ENCODE measurements around the gene ANXA10.
A peak's percentile ranks its signal among the peaks of the same experiment; 100 is the strongest.
"Not testable (repeated sequence)": the region's sequence is repeated elsewhere in the genome, so short reads cannot be mapped to it uniquely, and the experiment has no call there.

ANXA10 gene

GRCh38 chr4:168092176-168092712, at the start of gene ANXA10:
TSS of gene ANXA10 (plus strand) at chr4:168092537. CDS start at chr4:168092701, 164 bp downstream.
- no peak for DNase-seq

DNA sequence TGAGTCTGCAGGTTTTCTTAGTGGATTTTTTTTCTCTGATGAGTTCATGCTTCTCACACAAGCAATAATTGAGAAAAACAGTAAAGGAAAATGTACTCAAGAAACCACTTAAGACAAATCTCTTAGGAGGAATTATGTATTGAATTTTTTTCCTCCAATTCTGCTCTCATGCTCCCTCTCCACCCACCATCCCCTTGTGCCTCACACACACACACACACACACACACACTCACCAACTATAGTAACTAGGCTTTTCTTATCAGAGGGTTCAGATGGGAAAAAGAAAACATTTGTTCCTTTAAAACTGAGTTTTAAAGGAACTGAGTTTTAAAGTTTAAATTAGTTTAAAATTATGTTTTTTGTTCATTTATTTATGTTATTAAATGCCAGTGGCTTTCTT, 47.0 kb upstream of the ANXA10 start:
- DNase-seq = no peak

GRCh38 chr4:168050002-168050401, 42.3 kb upstream of the ANXA10 start:
- no peak for DNase-seq

GRCh38 chr4:168051526-168051925, 40.8 kb upstream of the ANXA10 start:
- DNase-seq = no peak

DNA sequence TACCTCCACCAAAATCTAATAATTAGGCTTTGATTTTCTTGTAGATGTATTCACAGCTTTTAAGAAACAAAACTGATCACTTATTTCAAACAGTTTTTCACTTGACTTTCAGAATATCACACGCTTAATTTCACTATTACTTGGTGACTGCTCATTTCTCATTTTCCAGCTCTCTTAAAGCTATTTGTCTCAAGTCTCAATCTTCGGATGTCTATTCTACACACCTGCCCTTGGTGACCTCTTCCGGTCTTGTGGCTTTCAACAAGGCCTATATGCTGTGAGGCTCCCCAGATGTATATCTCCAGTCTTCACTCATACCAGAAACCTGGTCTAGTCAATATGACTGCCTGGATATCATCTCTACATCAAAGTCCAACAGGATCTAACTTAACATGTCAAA, 34.9 kb upstream of the ANXA10 start:
- DNase-seq = no peak

DNA sequence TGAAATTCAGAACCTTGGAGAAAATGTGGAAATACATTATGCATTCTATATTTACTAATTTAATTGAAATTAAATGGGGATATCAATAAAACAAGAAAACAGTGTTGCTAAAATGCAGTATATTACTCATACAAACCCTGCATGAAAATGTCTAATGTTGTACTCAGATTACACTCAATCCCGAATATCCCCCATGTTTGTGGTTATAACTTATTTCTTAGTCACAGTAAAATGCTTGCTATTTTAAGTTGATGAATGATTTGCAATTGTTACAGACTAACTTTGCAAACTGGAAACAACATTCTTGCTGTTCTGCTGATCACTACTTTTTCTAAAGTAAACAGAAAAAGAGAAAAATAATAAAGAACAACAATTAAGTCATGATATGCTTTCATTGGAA, 33.1 kb upstream of the ANXA10 start:
- no peak for DNase-seq

DNA sequence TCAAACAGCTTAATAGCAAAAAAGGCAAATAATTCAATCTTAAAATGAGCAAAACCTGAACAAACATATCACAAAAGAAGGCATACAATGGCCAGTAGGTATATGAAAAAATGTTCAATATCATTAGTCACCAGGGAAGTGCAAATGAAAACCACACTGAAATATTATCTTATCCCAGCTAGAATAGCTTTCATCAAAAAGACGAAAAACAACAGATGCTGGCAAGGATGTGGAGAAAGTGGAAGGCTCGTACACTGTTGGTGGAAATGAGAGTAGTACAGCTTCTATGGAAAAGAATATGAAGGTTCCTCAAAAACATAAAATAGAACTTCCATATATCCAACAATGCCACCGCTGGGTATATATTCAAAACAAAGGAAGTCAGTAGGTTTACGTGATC, 29.3 kb upstream of the ANXA10 start:
- no peak for DNase-seq

- DNase-seq = no peak
Observed at GRCh38 chr4:168070903-168071302, 21.4 kb upstream of the ANXA10 start.

DNA sequence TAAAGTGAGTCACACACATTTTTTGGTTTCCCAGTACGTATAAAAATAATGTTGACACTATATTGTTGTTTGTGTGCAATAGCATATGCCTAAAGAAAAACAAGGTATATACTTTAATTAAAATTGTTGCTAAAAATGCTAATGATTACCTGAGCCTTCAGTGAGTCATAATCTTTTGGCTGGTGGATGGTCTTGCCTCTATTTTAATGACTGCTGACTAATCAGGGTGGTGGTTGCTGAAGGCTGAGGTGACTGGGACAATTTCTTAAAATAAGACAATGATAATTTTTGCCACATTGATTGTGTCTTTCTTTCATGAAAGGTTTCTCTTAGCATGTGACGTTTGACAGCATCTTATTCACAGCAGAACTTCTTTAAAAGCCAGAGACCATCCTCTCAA, 21.0 kb upstream of the ANXA10 start:
- no peak for DNase-seq

DNA sequence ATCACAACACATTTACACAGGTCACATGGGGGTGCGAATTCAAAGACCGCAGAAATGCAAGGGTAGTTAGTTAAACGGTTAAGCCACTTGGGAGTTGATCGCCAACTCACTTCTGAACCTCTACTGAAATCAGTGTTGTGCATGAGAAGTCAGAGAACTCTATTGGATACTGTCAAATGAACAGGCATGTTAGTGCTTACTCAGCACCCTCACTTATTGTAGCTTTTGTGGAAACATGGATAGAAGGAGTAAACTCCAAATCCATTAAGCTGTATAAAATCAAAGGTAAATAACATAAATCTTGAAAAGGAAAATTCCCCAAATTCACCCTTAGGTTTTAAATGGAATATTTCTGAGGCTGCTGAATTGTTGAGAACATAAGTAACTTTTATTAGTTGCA, 17.5 kb upstream of the ANXA10 start:
- peak; percentile 19 for DNase-seq

DNA sequence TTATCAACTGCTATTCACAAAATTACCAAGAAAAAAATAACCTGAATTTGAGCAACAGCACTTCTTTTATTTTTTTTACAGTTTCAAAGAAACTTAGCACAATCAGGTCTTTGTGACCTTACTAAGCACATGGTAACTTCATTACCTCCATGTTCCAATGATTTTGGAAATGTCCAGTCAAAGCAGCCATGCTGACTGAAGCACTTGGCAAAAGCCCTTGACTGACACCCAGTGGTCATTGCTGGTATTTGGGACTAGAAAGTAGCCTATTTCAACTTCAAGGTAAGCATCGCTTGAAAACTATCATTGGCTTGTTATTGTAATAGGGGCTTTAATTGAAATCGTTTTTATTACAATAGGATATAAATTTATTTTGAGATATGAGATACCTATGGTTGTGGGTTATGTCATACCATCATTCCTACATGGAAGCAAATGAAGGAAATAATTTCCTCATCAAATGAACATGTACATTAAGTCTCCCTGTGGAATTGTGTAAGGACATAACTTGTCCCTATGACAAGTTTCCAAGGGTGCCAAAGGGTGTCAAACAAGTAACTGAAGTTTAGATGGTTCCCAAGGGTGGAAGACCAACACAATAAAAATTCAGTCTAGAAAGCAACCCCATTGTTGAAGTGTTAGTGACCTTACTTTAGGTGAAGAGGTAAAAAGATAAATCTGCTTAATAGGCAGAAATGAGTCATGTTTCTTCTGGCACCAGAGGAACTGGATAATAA, 15.2 kb upstream of the ANXA10 start:
- peak; percentile 59 for DNase-seq

- no peak for DNase-seq
Observed at GRCh38 chr4:168077726-168078239, 14.6 kb upstream of the ANXA10 start.

DNA sequence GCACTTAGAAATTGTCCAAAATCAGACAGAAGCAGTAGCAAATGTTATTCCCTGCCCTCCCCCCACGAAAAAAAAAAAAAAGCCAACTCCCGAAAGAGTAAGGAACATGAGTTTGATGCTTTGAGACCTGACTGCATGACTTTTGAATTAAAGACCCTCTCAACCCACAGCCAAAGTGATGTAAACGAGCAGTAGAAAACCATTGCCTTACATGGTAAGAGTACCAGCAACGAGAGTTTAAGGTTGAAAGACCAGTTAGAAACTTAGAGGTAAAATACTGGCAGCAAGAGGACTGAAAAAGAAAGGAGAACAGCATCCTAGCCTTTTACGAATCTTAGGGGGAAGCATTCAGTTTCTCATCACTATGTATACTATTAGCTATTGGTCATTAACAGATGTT, 10.0 kb upstream of the ANXA10 start:
- no peak for DNase-seq

DNA sequence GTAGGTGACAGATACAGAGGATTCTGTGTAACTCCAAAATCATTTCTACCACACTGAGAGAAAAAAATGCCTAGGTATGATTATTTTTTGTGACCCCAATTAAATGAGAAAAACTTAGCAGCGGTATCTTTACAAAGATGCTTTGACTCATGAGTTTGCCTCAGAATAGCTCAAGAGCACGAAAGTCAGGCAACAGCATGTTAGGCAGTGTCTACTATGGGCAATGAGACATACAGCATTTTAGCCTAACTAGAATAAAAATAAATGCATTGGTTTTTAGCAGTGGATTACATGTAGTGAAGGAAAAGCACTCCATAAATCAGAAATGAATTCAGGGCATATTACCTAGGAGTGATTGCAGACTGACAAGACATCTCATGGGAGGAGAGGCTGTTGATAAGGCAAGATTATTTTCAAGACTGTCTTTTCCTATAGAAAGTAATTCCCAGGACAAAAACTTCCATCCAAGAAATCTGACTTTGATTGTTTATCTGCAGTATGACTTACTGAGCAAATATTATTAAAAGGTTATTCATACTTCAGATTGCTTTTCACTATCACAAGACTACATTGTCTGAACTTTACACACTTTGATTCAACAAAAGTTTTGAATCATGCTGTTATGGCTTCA, 3.6 kb downstream of the ANXA10 start:
- no peak for DNase-seq

DNA sequence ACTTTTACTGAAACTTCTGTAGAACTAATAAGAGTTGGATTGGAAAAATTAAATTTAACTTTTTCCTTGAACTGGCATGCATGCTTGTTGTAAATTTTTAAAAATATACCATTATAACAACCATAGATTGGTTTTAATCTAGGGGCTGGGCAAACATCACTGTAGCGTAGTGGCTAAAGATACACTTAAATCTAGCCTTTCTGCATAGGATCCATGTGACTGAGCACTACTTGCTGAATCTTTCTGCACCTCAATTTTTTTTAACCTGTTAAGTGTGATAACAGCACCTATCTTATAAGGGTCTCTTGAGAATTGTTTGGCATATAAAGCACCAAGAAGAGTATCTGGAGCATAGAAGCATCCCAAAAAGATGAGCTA, 4.1 kb downstream of the ANXA10 start:
- DNase-seq = no peak

DNA sequence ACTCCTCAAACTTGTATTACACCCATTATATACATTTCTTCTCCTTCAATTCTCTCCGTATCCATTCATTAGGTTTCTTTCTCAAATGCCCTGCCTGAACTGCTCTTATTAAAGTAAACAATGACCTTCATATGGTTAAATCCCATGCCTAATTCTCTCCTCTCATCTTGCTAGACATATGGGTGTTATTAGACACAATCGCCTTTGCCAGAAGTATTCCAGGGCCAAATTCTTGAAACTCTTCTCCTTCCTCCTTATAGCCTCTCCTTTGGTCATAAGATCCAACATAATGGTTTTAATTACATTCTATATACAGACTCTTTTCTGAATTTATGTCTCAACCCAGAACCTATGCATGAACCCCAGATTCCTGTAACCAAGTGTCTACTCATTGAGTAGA, 4.8 kb downstream of the ANXA10 start:
- no peak for DNase-seq

GRCh38 chr4:168098248-168098717, 5.9 kb downstream of the ANXA10 start:
- DNase-seq = no peak

GRCh38 chr4:168099195-168099594, 6.9 kb downstream of the ANXA10 start:
- no peak for DNase-seq

DNA sequence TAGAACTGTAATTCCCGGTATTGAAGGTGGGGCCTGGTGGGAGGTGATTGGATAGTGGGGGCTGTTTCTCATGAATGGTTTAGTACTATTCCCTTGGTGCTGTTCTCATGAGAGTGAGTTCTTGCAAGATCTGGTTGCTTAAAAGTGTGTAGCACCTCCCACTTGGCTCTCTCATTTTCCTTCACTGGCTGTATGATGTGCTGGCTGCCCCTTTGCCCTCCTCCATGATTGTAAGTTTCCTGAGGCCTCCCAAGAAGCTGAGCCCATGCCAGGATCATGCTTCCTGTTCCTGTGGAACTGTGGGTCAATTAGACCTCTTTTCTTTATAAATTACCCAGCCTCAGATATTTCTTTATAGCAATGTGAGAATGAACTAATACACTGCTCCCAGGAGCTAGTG, 8.7 kb downstream of the ANXA10 start:
- DNase-seq = no peak

DNA sequence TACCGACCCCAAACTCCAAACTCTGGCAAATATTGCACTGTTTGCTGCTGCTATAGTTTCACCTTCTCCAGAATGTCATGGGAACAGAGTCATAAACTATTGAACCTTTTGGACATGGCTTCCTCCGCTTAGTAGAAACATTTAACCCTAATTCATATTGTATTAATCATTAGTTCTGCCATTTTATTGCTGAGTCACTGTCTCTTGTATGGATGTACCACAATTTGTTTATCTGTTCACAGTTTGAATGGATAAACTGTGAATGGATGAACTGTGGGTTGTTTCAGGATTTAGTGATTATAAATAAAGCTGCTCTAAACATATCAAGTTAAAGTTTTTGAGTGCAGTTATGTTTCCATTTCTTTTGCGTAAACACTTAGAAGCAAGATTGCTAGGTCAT, 10.1 kb downstream of the ANXA10 start:
- no peak for DNase-seq

- DNase-seq = no peak
Observed at GRCh38 chr4:168109527-168109926, 17.2 kb downstream of the ANXA10 start.

DNA sequence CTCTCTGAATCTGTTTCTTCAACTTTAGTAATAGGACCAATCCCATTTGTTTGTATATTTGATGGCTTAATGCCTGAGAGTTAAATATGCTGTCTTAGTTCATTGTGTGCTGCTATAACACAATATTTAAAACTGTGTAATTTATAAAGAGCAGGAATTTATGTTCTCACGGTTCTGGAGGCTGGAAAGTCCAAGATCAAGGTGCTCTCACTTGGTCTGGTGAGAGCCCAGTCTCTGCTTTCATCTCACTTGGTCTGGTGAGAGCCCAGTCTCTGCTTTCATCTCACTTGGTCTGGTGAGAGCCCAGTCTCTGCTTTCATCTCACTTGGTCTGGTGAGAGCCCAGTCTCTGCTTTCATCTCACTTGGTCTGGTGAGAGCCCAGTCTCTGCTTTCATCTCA, 20.7 kb downstream of the ANXA10 start:
- DNase-seq = not testable (repeated sequence)

DNA sequence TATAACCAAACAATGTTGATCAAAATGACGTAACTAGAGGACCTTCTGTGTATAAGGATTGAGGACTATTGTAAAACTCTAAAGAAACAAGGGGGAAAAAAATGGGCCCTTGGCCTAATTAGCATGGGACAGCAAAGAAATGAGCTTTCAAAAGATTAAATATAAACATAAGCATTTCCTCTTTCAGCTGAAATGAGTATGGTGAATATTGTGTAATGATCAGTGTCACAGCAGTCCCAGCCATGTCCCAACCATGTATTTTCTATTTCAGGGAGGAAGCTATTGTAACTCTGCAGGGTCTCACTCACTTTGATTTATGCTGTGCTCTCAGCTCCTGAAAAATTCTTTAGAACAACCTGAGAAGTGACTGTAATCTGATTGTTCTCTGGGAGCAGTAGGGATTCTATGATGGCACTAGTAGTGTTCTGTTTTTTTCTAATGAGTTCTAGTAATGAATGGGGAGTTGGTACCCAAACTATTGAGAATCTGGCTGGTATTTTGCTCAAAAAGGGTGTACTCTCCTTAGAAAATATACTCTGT, 25.8 kb downstream of the ANXA10 start:
- DNase-seq = no peak

DNA sequence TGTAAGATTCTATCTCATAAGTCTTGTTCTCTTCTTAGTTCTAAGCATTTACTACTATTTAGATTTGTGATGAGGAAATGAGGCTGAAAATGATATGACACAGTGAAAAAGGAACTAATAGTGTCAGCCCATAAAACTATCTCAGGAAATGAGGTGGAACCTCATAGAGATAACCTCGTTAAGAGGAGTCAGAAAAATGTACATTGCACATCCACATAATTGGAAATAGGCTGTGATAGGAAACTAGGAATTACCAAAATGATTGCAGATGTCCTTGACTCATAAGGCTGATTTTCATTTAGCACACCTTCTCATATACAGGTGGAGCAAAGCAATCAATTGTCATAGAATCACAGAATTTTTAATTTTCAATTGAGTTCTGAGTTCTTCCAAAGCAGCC, 26.8 kb downstream of the ANXA10 start:
- DNase-seq = no peak
